ENCODE results near the gene ANKMY1. TPM values are rescaled to one million over a fixed set of nuclear protein-coding genes. Genes with fewer than 3 reads are reported as not detected.

The ANKMY1 gene
- total and polyA plus RNA-seq, 2 experiments from 2014 or later, result 2.3 to 8.9 TPM

- TF ChIP-seq REST (IDR thresholded peaks at IDR 0.05; ENCODE audit: unreplicated experiment) (no peak), EZH2 (IDR thresholded peaks at IDR 0.05; ENCODE audit: low read depth, unreplicated experiment) (no peak), CTCF (conservative IDR thresholded peaks at IDR 0.05; ENCODE audit: low read depth in 2 of 2) (no peak), ZNF114 (CRISPR knock-in tag; IDR thresholded peaks at IDR 0.05) (no peak)
Observed at GRCh38 chr2:240500561-240501423, 57.0 kb downstream of the ANKMY1 start (continued).

- no peak for DNase-seq (ENCODE audit: low spot score)
- Mint-ChIP-seq H3K4me3 (no peak overlapping the region), H3K4me1 (no peaks in the 10 kb centered on the region), H3K27me3 (ENCODE audit: insufficient read depth, low read depth, poor library complexity) (peaks cover 11% of the 10 kb centered on the region), H3K27ac (no peak overlapping the region), H3K9me3 (peaks cover 22% of the 10 kb centered on the region), H3K36me3 (ENCODE audit: low read depth) (peaks cover 12% of the 10 kb centered on the region)
- Histone ChIP-seq H3K4me3 (no peak overlapping the region), H3K9me2 (ENCODE audit: insufficient read depth) (peaks cover 6% of the 10 kb centered on the region; the same call in 1 of the 2 replicates), H3F3A (replicated peaks; ENCODE audit: low read depth) (no peaks in the 10 kb centered on the region), H3K36me3 (ENCODE audit: insufficient read depth) (no peaks in the 10 kb centered on the region), H3K27me3 (ENCODE audit: insufficient read depth) (no peaks in the 10 kb centered on the region), H3K27ac (ENCODE audit: low read depth) (no peak overlapping the region), H2AFZ (no peak overlapping the region), H3K4me2 (no peak overlapping the region), H3K79me2 (replicated peaks; ENCODE audit: insufficient read depth) (no peaks in the 10 kb centered on the region), H4K20me1 (replicated peaks; ENCODE audit: insufficient read depth) (no peaks in the 10 kb centered on the region), H3K4me1 (ENCODE audit: insufficient read depth) (no peaks in the 10 kb centered on the region)
- ATAC-seq, result no peak
- TF ChIP-seq CREB1 (CRISPR knock-in tag; IDR thresholded peaks at IDR 0.05; ENCODE audit: low read depth) (no peak), ZNF331 (CRISPR knock-in tag; IDR thresholded peaks at IDR 0.05; ENCODE audit: low read depth) (no peak), ETS1 (IDR thresholded peaks at IDR 0.05) (no peak), STAT1 (IDR thresholded peaks at IDR 0.05; ENCODE audit: unreplicated experiment) (no peak), EZH2 (IDR thresholded peaks at IDR 0.05; ENCODE audit: low read depth, unreplicated experiment) (no peak), EZH2phosphoT487 (IDR thresholded peaks at IDR 0.05; ENCODE audit: unreplicated experiment) (no peak), REST (IDR thresholded peaks at IDR 0.05; ENCODE audit: unreplicated experiment) (no peak), ZNF114 (CRISPR knock-in tag; IDR thresholded peaks at IDR 0.05) (no peak), JUNB (IDR thresholded peaks at IDR 0.05; ENCODE audit: unreplicated experiment) (no peak)
Observed at GRCh38 chr2:240499309-240500301, 58.2 kb downstream of the ANKMY1 start.
